MG63 (cell line): ENCODE data around the gene SLC39A12. TPM values are rescaled to one million over a fixed set of nuclear protein-coding genes. Genes with fewer than 3 reads are reported as not detected.

Experiments
- DNase-seq: peaks from one replicate; pipeline ENCODE4 v3.0.0-alpha.2; 2020
- H3K27me3 ChIP-seq: fragments of 250-450 bp; sonication (Bioruptor Pico); 2 replicates; pipeline ENCODE4 v1.5.1; 2020; ENCODE audit warnings: mild to moderate bottlenecking, moderate library complexity
- H3K36me3 ChIP-seq: fragments of 250-450 bp; sonication (Bioruptor Pico); 2 replicates; pipeline ENCODE4 v1.5.1; 2020; ENCODE audit warnings: mild to moderate bottlenecking, moderate library complexity
- H3K4me3 ChIP-seq: fragments of 250-450 bp; sonication (Bioruptor Pico); 2 replicates; pipeline ENCODE4 v1.5.1; 2020; ENCODE audit warnings: mild to moderate bottlenecking, moderate library complexity
- H3K9me3 ChIP-seq: fragments of 250-450 bp; sonication (Bioruptor Pico); 2 replicates; pipeline ENCODE4 v1.5.1; 2020; ENCODE audit warnings: mild to moderate bottlenecking, moderate library complexity
- total RNA-seq: library from RNA; depleted of rRNA; stranded (reverse); fragments of >200 nt; shearing (Covaris generic); gene quantifications from 2 replicates; pipeline ENCODE4 v1.2.3, GENCODE V29; 2014; ENCODE audit warnings: low replicate concordance; rRNA removed

SLC39A12 gene
- total RNA-seq, 1 experiment from 2014 or later = 0.23 TPM

- no peaks in the 10 kb centered on the region for H3K9me3 ChIP-seq
- no peaks in the 10 kb centered on the region for H3K27me3 ChIP-seq
- no peaks in the 10 kb centered on the region for H3K36me3 ChIP-seq
- DNase-seq = no peak
- no peak overlapping the region for H3K4me3 ChIP-seq
These were observed 130.7 kb downstream of the SLC39A12 start for GRCh38 chr10:18082381-18082780.

- H3K36me3 ChIP-seq = no peaks in the 10 kb centered on the region
- no peak for DNase-seq
- no peak overlapping the region for H3K4me3 ChIP-seq
- H3K27me3 ChIP-seq = no peaks in the 10 kb centered on the region
- H3K9me3 ChIP-seq = no peaks in the 10 kb centered on the region
These were observed 134.1 kb downstream of the SLC39A12 start for GRCh38 chr10:18085855-18086254.

GRCh38 chr10:18086746-18087145, 135.0 kb downstream of the SLC39A12 start:
- H3K9me3 ChIP-seq = no peaks in the 10 kb centered on the region
- no peak overlapping the region for H3K4me3 ChIP-seq
- no peaks in the 10 kb centered on the region for H3K27me3 ChIP-seq
- DNase-seq = no peak
- H3K36me3 ChIP-seq = no peaks in the 10 kb centered on the region

- Histone ChIP-seq H3K36me3 (no peaks in the 10 kb centered on the region), H3K4me3 (no peak overlapping the region), H3K27me3 (no peaks in the 10 kb centered on the region), H3K9me3 (no peaks in the 10 kb centered on the region)
- peak; percentile 53 for DNase-seq
These were observed 135.6 kb downstream of the SLC39A12 start for GRCh38 chr10:18087355-18087754.

Other genes with a start within 250 kb of the SLC39A12 start
- not detected in 2 replicates for gene TMEM236, start 199.7 kb upstream of the SLC39A12 start, total RNA-seq
- gene MRC1, start 142.6 kb upstream of the SLC39A12 start, total RNA-seq = not detected in 2 replicates
- gene CACNB2, start 188.5 kb downstream of the SLC39A12 start, total RNA-seq = not detected in 2 replicates